Rectal smooth muscle tissue (tissue), 1 donor: ENCODE data around the gene ECSCR.

Source experiments
- H3K27ac ChIP-seq: one replicate; pipeline ENCODE4 v1.7.0; 2013; ENCODE audit warnings: low read depth, low read length, inconsistent platforms
- H3K27me3 ChIP-seq: one replicate; pipeline ENCODE4 v1.7.0; 2013; ENCODE audit warnings: low read length; ENCODE audit not compliant: control insufficient read depth, insufficient read depth
- H3K36me3 ChIP-seq: one replicate; pipeline ENCODE4 v1.7.0; 2013; ENCODE audit warnings: low read length; ENCODE audit not compliant: control insufficient read depth, insufficient read depth
- H3K4me1 ChIP-seq: one replicate; pipeline ENCODE4 v1.7.0; 2013; ENCODE audit warnings: low read length; ENCODE audit not compliant: control insufficient read depth, insufficient read depth
- H3K4me3 ChIP-seq: one replicate; pipeline ENCODE4 v1.7.0; 2013; ENCODE audit warnings: low read length
- H3K9ac ChIP-seq: one replicate; pipeline ENCODE4 v1.7.0; 2013; ENCODE audit warnings: low read length

ECSCR gene

DNA sequence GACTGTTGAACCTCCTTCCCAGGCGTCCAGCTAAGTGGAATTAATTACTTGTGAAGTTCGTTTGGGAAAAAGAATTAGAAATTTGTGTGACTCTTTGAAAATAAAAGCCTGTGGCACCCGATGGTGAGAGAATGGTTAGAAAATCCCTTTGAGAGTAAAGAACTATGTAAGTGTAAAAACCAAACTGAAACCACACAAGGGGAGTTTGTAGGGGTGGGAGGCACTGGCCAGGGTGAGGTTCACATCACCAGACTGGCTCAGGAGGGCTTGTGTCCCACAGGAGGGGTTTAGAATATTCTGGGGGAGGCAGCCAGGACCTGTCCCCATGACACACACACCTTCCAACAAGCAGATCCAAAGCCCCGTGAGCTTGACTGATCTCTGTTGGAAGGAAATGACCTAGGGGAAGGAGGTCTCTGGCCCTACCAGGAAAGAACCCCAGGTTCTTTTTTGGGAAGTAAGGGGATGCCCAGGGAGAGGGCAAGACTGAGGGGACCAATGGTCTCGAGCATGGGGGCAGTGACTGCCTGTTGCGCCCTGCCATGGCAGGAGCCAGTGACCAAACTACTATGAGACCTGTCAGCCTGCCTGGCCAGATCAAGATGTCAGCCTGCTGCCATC lies 62.9 kb downstream of the ECSCR start:
- no peak overlapping the region for H3K4me3 ChIP-seq
- peaks cover 1% of the 10 kb centered on the region for H3K27me3 ChIP-seq
- peaks cover 2% of the 10 kb centered on the region for H3K36me3 ChIP-seq
- H3K9ac ChIP-seq = no peak overlapping the region
- no peak overlapping the region for H3K27ac ChIP-seq
- peaks cover 3% of the 10 kb centered on the region for H3K4me1 ChIP-seq
